Measurements from ENCODE around the gene SIAE. TPM values are rescaled to one million over a fixed set of nuclear protein-coding genes. Genes with fewer than 3 reads are reported as not detected.
A peak's percentile ranks its signal among the peaks of the same experiment; 100 is the strongest.

The SIAE gene
- total RNA-seq, 3 donors from 2014 or later: 81.7 to 232 (median 147) TPM

DNA sequence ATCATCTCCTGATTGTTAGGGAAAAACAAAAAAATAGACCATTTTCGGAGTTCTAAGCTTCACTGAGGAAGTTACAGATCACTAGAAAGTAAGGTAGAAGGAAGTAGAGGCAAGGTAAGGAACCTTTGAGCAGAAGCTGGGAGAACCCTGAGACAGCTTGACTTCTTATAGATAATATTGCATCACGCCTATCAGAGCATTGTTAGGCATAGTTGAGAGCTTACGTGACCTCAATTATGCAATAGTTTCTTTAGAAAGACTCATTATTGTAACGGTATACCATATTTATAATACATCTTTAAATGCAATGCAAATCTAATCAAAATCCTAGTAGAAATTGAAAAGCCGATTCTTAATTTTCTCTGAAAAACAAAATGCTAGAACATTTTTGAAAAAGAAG, 46.0 kb downstream of the SIAE start:
- Histone ChIP-seq H3K36me3 (ENCODE audit: low read depth) (no peaks in the 10 kb centered on the region), H3K4me1 (ENCODE audit: low read depth) (peaks cover 17% of the 10 kb centered on the region), H3K4me3 (no peak overlapping the region), H3K9me3 (no peaks in the 10 kb centered on the region)
- intact Hi-C loops (cut with DNase I, micrococcal nuclease): no loop called here
- DNase-seq (no peak), ATAC-seq (no peak)
- TF ChIP-seq, protein P1, sequence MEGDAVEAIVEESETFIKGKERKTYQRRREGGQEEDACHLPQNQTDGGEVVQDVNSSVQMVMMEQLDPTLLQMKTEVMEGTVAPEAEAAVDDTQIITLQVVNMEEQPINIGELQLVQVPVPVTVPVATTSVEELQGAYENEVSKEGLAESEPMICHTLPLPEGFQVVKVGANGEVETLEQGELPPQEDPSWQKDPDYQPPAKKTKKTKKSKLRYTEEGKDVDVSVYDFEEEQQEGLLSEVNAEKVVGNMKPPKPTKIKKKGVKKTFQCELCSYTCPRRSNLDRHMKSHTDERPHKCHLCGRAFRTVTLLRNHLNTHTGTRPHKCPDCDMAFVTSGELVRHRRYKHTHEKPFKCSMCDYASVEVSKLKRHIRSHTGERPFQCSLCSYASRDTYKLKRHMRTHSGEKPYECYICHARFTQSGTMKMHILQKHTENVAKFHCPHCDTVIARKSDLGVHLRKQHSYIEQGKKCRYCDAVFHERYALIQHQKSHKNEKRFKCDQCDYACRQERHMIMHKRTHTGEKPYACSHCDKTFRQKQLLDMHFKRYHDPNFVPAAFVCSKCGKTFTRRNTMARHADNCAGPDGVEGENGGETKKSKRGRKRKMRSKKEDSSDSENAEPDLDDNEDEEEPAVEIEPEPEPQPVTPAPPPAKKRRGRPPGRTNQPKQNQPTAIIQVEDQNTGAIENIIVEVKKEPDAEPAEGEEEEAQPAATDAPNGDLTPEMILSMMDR (IDR thresholded peaks at IDR 0.05): no peak

DNA sequence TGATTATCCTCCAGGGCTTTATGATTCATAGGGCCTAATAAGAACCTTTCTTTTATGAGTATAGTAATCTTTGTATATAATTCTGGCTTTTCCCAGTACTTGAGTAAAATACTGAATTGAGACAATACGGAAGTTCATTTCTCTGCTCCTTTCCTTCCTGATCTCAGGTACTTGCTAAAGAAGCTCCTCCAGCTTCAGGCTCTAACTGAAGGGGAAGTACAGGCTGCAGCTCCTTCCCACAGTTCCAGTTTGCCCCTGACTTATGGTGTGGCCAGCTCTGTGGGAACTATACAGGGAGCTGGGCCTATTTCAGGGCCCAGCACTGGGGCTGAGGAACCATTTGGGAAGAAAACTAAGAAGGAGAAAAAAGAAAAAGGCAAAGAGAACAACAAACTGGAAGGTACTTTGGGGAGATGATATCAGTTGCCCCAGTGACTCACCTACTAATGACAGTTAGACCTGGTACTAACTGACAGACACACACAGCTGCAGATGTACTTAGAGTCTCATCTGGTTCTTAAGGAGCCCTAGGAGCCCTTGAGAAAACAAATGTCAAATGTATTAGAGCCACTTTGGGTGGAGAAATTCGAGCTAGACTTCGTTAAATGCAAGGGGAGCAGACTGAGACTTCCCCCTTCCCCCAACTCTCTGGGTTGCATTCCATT, 47.9 kb downstream of the SIAE start:
- TF ChIP-seq, protein P1 (IDR thresholded peaks at IDR 0.05): no peak
- no peaks in the 10 kb centered on the region for H3K9me3 ChIP-seq
- H3K4me3 ChIP-seq: no peak overlapping the region
- DNase-seq (no peak), ATAC-seq (no peak)
- no peaks in the 10 kb centered on the region for H3K36me3 ChIP-seq (ENCODE audit: low read depth)
- H3K4me1 ChIP-seq (ENCODE audit: low read depth): peaks cover 17% of the 10 kb centered on the region
- intact Hi-C loops (cut with DNase I, micrococcal nuclease): no loop called here

DNA sequence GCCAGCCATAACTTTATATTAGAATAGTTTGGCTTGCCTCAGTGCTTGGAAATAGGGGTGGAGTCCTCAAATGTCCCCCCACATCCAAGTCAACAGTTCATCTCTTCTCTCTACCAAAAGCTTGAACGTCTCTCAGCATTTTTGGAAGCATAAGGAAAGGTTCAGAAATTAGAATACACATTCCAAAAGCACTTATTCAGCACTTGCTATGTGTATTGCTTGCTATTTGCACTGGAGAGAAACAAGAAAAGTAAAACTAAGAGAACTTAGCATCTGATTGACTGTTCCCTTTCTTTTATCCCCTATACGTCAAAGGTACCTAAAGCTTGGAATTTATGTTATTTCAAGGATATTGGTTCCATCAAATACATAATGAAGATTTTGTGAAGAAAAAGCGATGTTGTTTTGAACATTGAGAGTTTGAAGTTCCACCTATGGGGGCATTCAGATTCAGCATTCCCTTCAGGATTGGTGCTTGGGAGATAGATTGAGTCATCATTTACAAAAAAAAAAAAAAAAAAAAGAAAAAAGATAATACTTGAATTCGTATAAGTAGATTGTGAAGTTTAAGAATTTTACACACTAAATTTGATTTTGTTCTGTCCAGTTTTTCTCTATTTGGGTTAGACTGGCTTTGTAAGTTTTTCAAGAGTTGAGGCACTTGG, 49.5 kb downstream of the SIAE start:
- no peaks in the 10 kb centered on the region for H3K9me3 ChIP-seq
- DNase-seq (no peak), ATAC-seq (no peak)
- no peak overlapping the region for H3K4me3 ChIP-seq
- intact Hi-C loops (cut with DNase I, micrococcal nuclease): no loop called here
- peaks cover 17% of the 10 kb centered on the region for H3K4me1 ChIP-seq (ENCODE audit: low read depth)
- H3K36me3 ChIP-seq (ENCODE audit: low read depth): no peaks in the 10 kb centered on the region
- TF ChIP-seq, protein P1 (IDR thresholded peaks at IDR 0.05): no peak

DNA sequence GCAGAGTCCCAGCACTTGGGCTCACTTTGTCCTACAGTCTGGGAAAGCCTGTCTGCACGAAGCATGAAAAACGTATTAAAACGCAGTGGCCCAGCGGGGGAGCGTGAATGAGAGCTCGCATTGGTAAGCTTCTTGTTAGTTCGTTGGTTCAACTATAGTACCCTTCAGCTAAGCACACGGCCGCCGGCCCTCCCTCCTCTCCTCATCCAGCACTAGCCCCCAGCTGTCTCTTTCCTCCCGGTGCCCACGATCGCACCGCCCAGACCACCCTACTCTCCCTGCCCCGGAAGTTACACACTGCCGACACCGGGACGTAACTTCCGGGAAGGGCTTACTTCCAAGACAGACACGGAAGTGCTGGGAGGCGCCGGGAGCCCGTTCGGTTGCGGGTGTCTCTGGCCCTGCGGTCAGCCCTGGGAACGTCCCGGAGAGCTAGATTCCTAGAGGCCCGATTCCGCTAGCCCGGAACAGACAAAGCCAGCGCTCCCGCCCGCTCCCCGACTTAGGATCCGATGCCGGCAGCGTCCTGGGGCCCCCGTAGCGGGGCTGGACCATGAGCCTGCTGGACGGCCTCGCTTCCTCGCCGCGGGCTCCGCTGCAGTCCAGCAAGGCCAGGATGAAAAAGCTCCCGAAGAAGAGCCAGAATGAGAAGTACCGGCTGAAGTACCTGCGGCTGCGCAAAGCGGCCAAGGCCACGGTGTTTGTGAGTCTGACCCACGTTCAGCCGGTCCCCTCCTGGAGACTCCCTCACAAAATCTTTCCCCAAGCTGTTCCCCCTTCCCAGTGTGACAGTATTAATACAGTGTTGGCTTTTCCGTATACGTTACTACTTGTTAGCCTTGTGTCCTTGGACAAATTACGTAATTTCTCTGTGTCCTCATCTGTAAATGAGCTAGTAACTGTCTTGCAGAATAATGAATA, 50.7 kb downstream of the SIAE start, which contains the start of gene TBRG1:
Gene TBRG1 (plus strand): TSS at position 334 of the 921 bp plus-strand sequence. CDS start 220 bp downstream, at position 554.
- peak; percentile 98 for ATAC-seq
- no peaks in the 10 kb centered on the region for H3K9me3 ChIP-seq
- peak; percentile 89 to 94 (median 92) for DNase-seq
- H3K36me3 ChIP-seq (ENCODE audit: low read depth): no peaks in the 10 kb centered on the region
- intact Hi-C loops (cut with DNase I, micrococcal nuclease): no loop called here
- TF ChIP-seq, protein P1 (IDR thresholded peaks at IDR 0.05): no peak
- peak within 1 kb of the TSS; percentile 93 for H3K4me3 ChIP-seq
- H3K4me1 ChIP-seq (ENCODE audit: low read depth): peaks cover 17% of the 10 kb centered on the region

DNA sequence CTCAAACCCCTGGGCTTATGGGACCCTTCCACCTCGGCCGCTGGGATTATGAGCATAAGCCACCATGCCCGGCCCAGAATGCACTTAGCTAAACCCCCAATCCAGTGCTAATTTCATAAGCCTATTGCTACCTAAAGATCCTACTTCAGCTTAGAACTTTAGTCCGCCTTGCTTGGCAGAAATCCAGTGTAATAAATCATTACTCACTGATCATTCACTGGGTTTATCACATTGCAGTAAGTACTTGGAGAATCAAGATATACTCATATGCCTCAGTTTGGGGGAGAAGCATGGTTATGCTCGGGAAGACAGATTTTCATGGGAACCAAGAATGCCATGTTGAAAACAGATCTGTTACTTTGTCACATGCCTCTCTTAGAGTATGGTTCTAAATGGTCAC, 54.7 kb downstream of the SIAE start:
- Histone ChIP-seq H3K4me1 (ENCODE audit: low read depth) (peaks cover 6% of the 10 kb centered on the region), H3K36me3 (ENCODE audit: low read depth) (no peaks in the 10 kb centered on the region), H3K4me3 (no peak overlapping the region), H3K9me3 (no peaks in the 10 kb centered on the region)
- TF ChIP-seq, protein P1 (IDR thresholded peaks at IDR 0.05): no peak
- intact Hi-C loops (cut with DNase I, micrococcal nuclease): no loop called here
- ATAC-seq (no peak), DNase-seq (no peak)
